ENCODE data around the gene CBR3. TPM values are rescaled to one million over a fixed set of nuclear protein-coding genes. Genes with fewer than 3 reads are reported as not detected.

The CBR3 gene
- total RNA-seq, 1 experiment from 2014 or later: 1.7 TPM

GRCh38 chr21:36186506-36187399, 51.9 kb downstream of the CBR3 start:
- intact Hi-C loops (cut with micrococcal nuclease): no loop called here
- ATAC-seq (no peak), DNase-seq (ENCODE audit: low read depth, low spot score) (no peak)
- no peaks in the 10 kb centered on the region for H3K9me3 ChIP-seq (ENCODE audit: control insufficient read depth in 1 of 2, insufficient read depth in 1 of 2, low read depth in 1 of 2, low read length in 2 of 2)
- H3K27me3 ChIP-seq (ENCODE audit: insufficient read depth, low read length): no peaks in the 10 kb centered on the region
- H4K20me1 ChIP-seq (ENCODE audit: insufficient read depth): no peaks in the 10 kb centered on the region
- H3K27ac ChIP-seq (ENCODE audit: low read depth, low read length): no peak overlapping the region
- H3K4me1 ChIP-seq (ENCODE audit: control insufficient read depth in 1 of 2, insufficient read depth in 2 of 2, low read length in 2 of 2): peaks cover 16 to 23% of the 10 kb centered on the region in 2 experiments; a peak in 3 of 4 replicates
- H3K9me2 ChIP-seq (ENCODE audit: insufficient read depth): no peaks in the 10 kb centered on the region
- H3K4me3 ChIP-seq (replicated peaks in 1 of 2; ENCODE audit: low read depth in 1 of 2, low read length in 2 of 2): no peak overlapping the region
- no TSS peak for BruUV-seq (replicated peaks)
- no peak for TF ChIP-seq ZBTB33 (IDR thresholded peaks at IDR 0.05; ENCODE audit: extremely low read depth, insufficient replicate concordance, low read length)
- TF ChIP-seq MAX (IDR thresholded peaks at IDR 0.05): no peak
- TF ChIP-seq ZNF274 (IDR thresholded peaks at IDR 0.05; ENCODE audit: low read depth, low read length): no peak
- TF ChIP-seq CTCF (IDR thresholded peaks at IDR 0.05 in 2 of 3, conservative IDR thresholded peaks at IDR 0.05 in 1 of 3; ENCODE audit: borderline replicate concordance in 1 of 3, insufficient read depth in 1 of 3, low read depth in 2 of 3, low read length in 2 of 3): no peak
- TF ChIP-seq POLR2AphosphoS5 (IDR thresholded peaks at IDR 0.05; ENCODE audit: low read depth, low read length): no peak
- no peak for TF ChIP-seq SP1 (IDR thresholded peaks at IDR 0.05; ENCODE audit: low read depth)
- no peak for TF ChIP-seq YY1 (IDR thresholded peaks at IDR 0.05; ENCODE audit: extremely low read depth, insufficient replicate concordance, low read depth, low read length)
- TF ChIP-seq SRF (IDR thresholded peaks at IDR 0.05; ENCODE audit: low read depth): no peak
- POLR2A ChIA-PET: no interaction called here
- H3K4me2 ChIP-seq (ENCODE audit: low read length): no peak overlapping the region
- CTCF ChIA-PET: no interaction called here
- no peaks in the 10 kb centered on the region for H3K79me2 ChIP-seq (ENCODE audit: insufficient read depth, low read length)
- no peak overlapping the region for H3K9ac ChIP-seq (ENCODE audit: low read length)
- no peak overlapping the region for H2AFZ ChIP-seq (ENCODE audit: low read depth, low read length, poor library complexity, severe bottlenecking)
- H3K36me3 ChIP-seq (ENCODE audit: control insufficient read depth in 1 of 2, insufficient read depth in 2 of 2, low read length in 2 of 2): no peaks in the 10 kb centered on the region
- RAD21 ChIA-PET (ENCODE audit: low non-redundant PET in 1 of 2, low total read pairs in 2 of 2, uncharacterized antibody in 2 of 2, unreplicated experiment in 2 of 2): no interaction called here

Data from HCT116 (cell line).